ENCODE data around the gene BMF.

- TF ChIP-seq EZH2phosphoT487 (IDR thresholded peaks at IDR 0.05; ENCODE audit: insufficient read depth, low read depth) (no peak), EZH2 (IDR thresholded peaks at IDR 0.05; ENCODE audit: insufficient read depth, poor library complexity, severe bottlenecking) (no peak)
Measured at GRCh38 chr15:40063563-40064011, 45.1 kb downstream of the BMF start.
